ENCODE results near the gene AMBRA1.

Gene AMBRA1

DNA sequence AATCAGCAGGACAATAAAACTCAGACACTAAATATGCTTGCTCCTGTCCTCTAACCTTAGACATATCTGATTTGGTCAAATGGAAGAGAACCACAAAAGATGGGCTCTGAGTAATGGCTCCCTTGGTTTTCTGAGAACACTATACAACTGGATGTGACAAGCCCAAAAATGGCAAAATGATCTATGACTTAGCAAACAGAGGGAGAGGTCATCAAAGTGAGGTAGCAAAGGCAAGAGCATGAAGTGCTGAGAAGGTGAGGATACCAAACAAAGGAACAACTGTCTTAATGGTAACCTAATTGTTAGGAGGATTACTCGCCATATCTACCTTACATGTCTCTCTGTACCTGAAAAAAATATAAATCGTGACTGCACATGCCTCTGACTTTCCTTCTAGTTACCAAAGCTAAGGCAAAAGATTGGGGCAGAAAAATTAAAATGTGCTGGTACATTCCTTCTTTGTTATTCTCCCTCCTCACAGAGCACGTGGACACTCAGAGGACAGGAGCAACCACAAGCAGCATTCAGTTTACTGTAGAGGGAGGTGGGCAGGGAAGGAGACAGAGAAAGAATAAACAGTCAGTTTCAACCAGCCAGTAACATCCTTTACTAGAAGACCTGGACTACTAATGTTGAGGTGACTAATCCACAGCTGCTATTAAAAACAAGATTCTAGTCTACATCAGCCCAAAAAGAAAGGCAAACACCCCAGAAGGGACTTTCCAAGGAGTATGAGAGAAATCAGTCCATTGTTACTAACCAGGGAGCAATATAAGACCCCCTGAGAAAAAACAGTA is 88.8 kb downstream of the AMBRA1 start:
- TF ChIP-seq FOXM1 (IDR thresholded peaks at IDR 0.05; ENCODE audit: borderline replicate concordance, low read depth) = no peak
- no peak for TF ChIP-seq EGR1 (IDR thresholded peaks at IDR 0.05)

DNA sequence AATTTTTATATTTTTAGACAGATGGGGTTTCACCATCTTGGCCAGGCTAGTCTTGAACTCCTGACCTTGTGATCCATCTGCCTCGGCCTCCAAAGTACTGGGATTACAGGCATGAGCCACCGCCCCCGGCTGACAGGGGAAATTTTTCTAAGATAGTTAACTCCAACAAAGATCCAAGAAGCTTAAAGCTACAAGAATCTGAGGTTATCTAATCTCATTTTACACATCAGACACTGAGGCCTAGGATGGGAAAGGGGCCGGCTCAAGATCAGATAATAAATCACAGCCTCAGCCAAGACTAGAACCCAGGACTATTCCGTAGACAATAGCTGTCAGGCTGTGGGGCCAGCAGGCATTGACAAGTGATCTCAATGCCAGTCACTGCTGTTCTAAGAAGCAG is 94.0 kb downstream of the AMBRA1 start:
- TF ChIP-seq YY1 (IDR thresholded peaks at IDR 0.05; ENCODE audit: low read depth) (no peak), CEBPB (IDR thresholded peaks at IDR 0.05) (no peak)

DNA sequence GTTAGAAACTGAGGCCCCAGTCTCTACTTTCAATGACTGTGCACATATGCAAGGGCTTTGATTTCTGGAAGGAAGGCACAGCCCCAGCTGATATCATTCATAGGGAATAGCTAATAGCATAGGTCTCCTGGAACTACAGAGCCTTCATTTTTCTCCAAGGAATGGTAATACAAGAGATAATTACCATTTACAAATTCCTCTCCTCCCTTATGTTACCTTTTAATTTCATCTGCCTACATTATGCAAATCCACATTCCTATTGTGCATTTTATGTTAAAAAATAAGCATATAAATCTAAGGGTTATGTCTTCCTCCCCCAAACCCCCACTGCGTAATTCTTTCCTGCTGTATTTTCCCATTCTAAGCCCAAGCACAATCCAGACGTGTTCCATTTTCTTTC is 94.9 kb downstream of the AMBRA1 start:
- TF ChIP-seq TCF12 (IDR thresholded peaks at IDR 0.05; ENCODE audit: low read depth) (no peak), TEAD4 (IDR thresholded peaks at IDR 0.05) (no peak), FOXM1 (IDR thresholded peaks at IDR 0.05; ENCODE audit: borderline replicate concordance, low read depth) (no peak), NFIC (IDR thresholded peaks at IDR 0.05) (no peak), CREB1 (IDR thresholded peaks at IDR 0.05; ENCODE audit: low read depth) (no peak), ZBTB7A (IDR thresholded peaks at IDR 0.05; ENCODE audit: low read depth) (no peak), CEBPB (IDR thresholded peaks at IDR 0.05) (no peak), YY1 (IDR thresholded peaks at IDR 0.05; ENCODE audit: low read depth) (no peak), RAD21 (IDR thresholded peaks at IDR 0.05; ENCODE audit: low read depth) (no peak), EP300 (IDR thresholded peaks at IDR 0.05; ENCODE audit: borderline replicate concordance) (no peak), TAF1 (IDR thresholded peaks at IDR 0.05; ENCODE audit: low read depth) (no peak), EGR1 (IDR thresholded peaks at IDR 0.05) (no peak)
- TF ChIP-seq, protein P1, sequence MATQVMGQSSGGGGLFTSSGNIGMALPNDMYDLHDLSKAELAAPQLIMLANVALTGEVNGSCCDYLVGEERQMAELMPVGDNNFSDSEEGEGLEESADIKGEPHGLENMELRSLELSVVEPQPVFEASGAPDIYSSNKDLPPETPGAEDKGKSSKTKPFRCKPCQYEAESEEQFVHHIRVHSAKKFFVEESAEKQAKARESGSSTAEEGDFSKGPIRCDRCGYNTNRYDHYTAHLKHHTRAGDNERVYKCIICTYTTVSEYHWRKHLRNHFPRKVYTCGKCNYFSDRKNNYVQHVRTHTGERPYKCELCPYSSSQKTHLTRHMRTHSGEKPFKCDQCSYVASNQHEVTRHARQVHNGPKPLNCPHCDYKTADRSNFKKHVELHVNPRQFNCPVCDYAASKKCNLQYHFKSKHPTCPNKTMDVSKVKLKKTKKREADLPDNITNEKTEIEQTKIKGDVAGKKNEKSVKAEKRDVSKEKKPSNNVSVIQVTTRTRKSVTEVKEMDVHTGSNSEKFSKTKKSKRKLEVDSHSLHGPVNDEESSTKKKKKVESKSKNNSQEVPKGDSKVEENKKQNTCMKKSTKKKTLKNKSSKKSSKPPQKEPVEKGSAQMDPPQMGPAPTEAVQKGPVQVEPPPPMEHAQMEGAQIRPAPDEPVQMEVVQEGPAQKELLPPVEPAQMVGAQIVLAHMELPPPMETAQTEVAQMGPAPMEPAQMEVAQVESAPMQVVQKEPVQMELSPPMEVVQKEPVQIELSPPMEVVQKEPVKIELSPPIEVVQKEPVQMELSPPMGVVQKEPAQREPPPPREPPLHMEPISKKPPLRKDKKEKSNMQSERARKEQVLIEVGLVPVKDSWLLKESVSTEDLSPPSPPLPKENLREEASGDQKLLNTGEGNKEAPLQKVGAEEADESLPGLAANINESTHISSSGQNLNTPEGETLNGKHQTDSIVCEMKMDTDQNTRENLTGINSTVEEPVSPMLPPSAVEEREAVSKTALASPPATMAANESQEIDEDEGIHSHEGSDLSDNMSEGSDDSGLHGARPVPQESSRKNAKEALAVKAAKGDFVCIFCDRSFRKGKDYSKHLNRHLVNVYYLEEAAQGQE (IDR thresholded peaks at IDR 0.05; ENCODE audit: low read depth) = no peak
- TF ChIP-seq, protein P2, sequence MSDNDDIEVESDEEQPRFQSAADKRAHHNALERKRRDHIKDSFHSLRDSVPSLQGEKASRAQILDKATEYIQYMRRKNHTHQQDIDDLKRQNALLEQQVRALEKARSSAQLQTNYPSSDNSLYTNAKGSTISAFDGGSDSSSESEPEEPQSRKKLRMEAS (IDR thresholded peaks at IDR 0.05) = no peak
- TF ChIP-seq, protein P3, sequence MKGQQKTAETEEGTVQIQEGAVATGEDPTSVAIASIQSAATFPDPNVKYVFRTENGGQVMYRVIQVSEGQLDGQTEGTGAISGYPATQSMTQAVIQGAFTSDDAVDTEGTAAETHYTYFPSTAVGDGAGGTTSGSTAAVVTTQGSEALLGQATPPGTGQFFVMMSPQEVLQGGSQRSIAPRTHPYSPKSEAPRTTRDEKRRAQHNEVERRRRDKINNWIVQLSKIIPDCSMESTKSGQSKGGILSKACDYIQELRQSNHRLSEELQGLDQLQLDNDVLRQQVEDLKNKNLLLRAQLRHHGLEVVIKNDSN (IDR thresholded peaks at IDR 0.05) = no peak

DNA sequence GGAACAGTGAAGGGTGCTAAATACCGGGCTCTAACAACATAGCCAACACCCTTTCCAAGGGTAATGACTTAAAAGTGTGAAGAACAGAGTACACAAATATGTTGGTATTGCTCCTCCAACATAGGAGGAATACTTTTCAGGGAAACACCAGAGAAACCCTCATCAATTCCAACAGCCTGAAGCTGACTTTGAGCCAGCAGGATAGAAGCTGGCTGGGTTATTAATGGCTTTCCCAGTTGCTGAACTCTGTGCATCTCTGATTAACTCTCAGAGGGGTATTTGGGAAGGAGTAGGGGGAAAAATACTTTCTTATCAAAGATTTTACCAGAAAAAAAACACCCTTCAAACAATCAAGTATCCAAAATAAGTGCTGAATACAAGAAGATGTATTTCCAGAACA is 95.6 kb downstream of the AMBRA1 start:
- TF ChIP-seq, protein P1 (IDR thresholded peaks at IDR 0.05; ENCODE audit: low read depth) = no peak
- TF ChIP-seq, protein P3 (IDR thresholded peaks at IDR 0.05) = no peak
- TF ChIP-seq YY1 (IDR thresholded peaks at IDR 0.05; ENCODE audit: low read depth) = no peak
- TF ChIP-seq TEAD4 (IDR thresholded peaks at IDR 0.05) = no peak
- TF ChIP-seq EGR1 (IDR thresholded peaks at IDR 0.05) = no peak
- TF ChIP-seq CEBPB (IDR thresholded peaks at IDR 0.05) = no peak
- TF ChIP-seq TAF1 (IDR thresholded peaks at IDR 0.05; ENCODE audit: low read depth) = no peak
- TF ChIP-seq, protein P2 (IDR thresholded peaks at IDR 0.05) = no peak
- no peak for TF ChIP-seq CREB1 (IDR thresholded peaks at IDR 0.05; ENCODE audit: low read depth)
- TF ChIP-seq EP300 (IDR thresholded peaks at IDR 0.05; ENCODE audit: borderline replicate concordance) = no peak
- TF ChIP-seq FOXM1 (IDR thresholded peaks at IDR 0.05; ENCODE audit: borderline replicate concordance, low read depth) = no peak
- no peak for TF ChIP-seq RAD21 (IDR thresholded peaks at IDR 0.05; ENCODE audit: low read depth)

DNA sequence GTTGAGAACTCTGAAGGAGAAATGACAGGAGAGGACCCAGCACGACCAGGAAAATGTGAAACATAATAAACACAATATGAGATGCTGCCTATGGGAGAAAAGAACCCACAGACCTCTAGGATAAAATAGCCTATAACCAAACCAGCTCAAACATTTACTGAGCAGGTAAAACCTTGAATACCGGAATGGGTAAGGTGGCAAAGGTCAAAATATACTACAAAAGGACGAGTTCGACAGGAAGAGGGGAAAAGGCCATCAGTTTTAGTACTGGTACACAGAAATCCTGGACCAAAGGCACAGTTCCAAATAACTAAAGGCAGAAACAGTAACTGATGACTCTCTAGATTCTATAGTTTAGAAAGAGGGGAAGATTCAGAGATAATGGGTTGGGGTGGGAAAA is 96.3 kb downstream of the AMBRA1 start:
- TF ChIP-seq CEBPB (IDR thresholded peaks at IDR 0.05) = no peak
- TF ChIP-seq, protein P3 (IDR thresholded peaks at IDR 0.05) = no peak
- TF ChIP-seq TEAD4 (IDR thresholded peaks at IDR 0.05) = no peak
- TF ChIP-seq TAF1 (IDR thresholded peaks at IDR 0.05; ENCODE audit: low read depth) = no peak
- TF ChIP-seq, protein P1 (IDR thresholded peaks at IDR 0.05; ENCODE audit: low read depth) = no peak
- no peak for TF ChIP-seq ZBTB7A (IDR thresholded peaks at IDR 0.05; ENCODE audit: low read depth)
- no peak for TF ChIP-seq RAD21 (IDR thresholded peaks at IDR 0.05; ENCODE audit: low read depth)
- TF ChIP-seq EP300 (IDR thresholded peaks at IDR 0.05; ENCODE audit: borderline replicate concordance) = no peak
- no peak for TF ChIP-seq TCF12 (IDR thresholded peaks at IDR 0.05; ENCODE audit: low read depth)
- TF ChIP-seq, protein P2 (IDR thresholded peaks at IDR 0.05) = no peak
- no peak for TF ChIP-seq NFIC (IDR thresholded peaks at IDR 0.05)
- TF ChIP-seq FOXM1 (IDR thresholded peaks at IDR 0.05; ENCODE audit: borderline replicate concordance, low read depth) = no peak

Measured in Ishikawa (cell line).